ENCODE data around the gene CD9.

CD9 gene

GRCh38 chr12:6277982-6278438, 77.8 kb downstream of the CD9 start:
- peak; percentile 24 for DNase-seq

DNA sequence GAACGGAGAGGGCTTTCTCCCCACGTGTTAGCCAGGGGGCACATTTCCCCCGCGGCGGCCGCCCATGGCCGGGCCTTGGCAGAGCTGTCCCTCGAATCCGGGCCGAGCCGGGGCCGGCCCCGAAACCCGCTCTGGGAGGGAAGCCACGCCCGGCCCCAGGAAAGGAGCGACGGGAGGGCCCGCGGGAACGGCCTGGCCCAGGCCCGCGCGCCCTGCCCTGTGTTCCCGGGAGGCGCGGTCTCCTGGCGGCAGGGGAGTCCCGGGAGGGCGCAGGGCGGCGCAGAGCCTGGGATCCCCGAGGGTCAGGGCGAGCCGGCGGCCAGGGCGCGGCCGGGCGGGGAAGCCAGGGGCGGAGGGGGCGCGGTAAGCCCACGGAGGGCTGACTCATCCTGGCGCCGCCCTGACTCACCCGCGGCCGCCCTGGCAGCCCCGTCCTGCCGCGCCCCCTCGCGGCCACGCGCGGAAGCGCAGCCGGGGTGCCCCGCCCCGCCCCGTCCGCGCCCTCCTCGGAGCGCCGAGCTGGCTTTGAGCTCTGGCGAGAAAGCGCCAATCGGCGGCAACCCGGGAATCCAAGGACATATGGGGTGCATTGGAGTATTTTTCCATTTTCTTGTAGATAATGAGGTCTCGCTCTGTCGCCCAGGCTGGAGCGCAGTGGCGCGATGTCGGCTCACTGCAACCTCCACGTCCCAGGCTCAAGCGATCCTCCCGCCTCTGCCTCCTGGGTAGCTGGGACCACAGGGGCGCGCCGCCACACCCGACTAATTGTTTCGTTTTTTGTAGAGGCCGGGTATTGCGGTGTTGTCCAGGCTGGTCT, 78.4 kb downstream of the CD9 start:
- peak; percentile 89 for DNase-seq

- DNase-seq, result no peak
Observed at GRCh38 chr12:6279256-6279628, 79.0 kb downstream of the CD9 start.

DNA sequence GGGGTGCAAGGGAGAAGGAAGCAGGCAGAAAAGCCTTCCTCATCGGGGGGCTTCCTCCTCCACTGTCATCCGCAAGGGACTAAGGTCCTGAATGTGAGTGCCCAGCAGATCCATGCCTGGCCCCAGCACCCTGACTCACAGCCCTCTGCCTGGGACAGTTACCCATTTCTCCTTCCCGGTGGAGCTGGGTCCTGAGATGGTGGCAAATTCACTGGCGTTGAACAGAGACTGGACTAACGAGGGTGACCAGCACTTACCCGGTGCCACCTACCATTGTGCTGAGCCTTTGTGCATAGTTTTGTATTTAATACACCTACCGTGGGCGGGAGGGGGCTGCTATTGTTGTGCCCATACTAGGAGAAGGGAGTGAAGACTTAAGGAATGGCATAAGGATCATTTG, 79.4 kb downstream of the CD9 start:
- no peak for DNase-seq

DNA sequence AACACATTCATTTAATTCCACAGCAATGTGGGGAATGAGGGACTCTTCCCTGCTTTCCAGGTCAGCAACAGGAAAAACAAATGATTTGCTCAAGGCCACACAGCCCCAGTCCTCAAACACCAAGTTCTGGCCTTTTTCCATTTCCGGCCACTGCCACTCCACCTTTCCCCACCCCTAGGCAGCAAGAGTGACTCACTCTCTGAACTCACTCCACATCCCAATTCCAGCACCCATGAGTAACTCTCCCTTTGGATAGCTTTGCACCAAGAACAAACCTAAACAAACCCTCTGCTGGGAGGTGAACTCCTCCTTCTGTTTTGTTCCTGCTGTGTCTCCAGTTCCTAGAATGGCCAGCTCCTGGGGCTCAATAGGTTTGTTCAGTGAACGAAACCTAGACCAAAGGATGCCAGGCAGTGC, 79.9 kb downstream of the CD9 start:
- DNase-seq, result no peak

GRCh38 chr12:6280672-6281071, 80.5 kb downstream of the CD9 start:
- DNase-seq, result no peak

- no peak for DNase-seq
Observed at GRCh38 chr12:6281081-6281809, 81.0 kb downstream of the CD9 start.

DNA sequence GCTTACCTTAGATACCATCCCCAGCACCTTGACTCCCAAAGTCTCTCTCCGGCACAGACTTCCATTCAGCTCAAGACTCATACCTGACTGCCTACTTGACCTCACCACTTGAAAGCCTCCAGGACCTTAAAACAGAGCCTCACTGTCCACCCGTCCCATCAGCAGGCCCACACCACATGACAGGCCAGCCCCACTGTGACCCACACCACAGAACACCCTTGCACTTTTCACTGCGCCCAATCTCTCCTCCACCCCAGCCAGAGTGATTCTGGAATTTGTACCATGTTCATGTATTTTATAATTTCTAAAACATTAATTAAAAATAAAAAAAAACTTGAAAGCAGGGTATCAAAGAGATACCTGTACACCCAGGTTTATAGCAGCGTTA, 82.2 kb downstream of the CD9 start:
- no peak for DNase-seq

GRCh38 chr12:6284273-6284672, 84.1 kb downstream of the CD9 start:
- no peak for DNase-seq

DNA sequence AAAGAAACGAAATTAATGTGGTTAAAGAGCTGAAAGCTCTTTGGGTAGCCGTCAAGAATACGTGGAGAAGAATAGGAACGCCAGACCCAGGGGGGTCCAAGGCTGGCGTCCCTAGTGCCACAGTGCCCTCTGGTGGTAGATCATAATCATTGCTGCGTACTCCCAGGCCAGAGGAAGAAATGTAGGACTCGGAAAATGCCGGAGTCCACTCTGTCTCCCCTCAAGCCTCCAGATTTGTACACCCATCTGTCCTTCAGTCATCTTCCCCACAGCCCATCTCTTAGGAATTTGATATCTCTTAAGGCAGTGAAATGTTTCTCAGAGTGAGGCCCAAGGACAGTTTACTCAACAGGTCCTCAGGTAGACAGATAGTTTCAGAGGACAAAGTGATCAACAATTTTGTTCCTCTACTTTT, 84.9 kb downstream of the CD9 start:
- peak; percentile 61 for DNase-seq

GRCh38 chr12:6285532-6286306, 85.5 kb downstream of the CD9 start:
- DNase-seq, result no peak
